DMS 273 (cell line): ENCODE data around the gene MS4A7.

Experiments
- DNase-seq: peaks from one replicate; lab custom pipeline; 2025; ENCODE audit not compliant: unreplicated experiment; lab: John Stamatoyannopoulos, UW

Gene MS4A7

DNA sequence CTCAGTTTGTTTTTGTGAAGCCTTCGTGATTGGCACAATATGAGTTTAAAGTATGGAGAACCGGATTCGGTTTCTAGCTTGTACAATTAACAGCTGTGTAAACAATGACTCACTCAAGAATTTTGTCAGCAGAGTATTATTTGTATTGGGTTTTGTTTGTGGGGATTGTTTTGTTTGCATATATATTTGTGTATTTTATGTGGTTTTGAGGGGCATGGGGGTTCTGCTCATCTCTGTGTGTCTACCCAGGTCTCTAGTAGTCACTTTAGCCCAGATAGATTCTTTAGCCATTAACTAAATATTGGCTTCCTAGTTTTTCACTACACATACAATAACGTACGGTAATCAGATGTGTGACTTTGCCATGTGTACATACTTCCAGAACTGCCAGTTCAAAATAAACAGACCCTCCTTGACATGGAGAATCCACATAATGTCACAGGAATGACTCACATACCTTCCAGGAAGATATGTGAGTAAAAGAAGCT lies 7.5 kb upstream of the MS4A7 start:
- DNase-seq: no peak

DNA sequence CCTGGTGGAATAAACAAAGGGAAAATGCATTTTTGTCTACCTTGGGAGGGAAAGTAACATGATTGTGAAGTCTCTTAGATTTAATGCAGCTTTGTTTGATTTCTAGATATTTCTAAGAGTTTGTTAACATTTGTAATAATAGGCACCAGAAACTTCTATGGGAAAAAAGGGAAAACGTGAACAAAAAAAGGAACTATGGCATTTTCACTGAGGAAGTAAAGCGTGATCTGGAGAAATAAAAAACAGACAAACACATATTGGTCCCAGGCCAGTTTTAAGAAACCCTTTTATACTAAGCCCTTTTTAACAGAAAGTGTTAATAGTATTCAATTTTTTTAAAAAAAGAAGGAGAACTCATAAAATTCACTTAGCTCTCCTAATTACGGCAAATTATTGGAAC lies 6.9 kb upstream of the MS4A7 start:
- no peak for DNase-seq

DNA sequence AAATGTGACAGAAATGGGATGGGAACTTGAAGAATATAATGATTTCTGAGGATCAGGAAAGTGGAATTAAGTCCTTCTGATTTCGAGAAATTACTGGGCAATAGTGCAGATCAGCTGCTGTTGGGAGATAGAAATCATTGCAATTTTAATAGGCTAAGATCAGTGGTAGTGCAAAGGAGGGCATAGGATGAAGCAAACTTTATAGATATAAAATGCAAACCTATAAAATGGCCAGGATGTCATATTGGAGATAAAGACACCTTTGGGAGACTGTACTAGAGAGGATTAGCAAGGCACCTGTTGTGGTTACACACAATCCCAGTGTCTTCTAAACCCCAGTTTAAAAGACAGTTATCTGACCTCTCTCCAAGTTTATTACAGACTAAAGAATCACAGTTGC lies 6.5 kb upstream of the MS4A7 start:
- no peak for DNase-seq

DNA sequence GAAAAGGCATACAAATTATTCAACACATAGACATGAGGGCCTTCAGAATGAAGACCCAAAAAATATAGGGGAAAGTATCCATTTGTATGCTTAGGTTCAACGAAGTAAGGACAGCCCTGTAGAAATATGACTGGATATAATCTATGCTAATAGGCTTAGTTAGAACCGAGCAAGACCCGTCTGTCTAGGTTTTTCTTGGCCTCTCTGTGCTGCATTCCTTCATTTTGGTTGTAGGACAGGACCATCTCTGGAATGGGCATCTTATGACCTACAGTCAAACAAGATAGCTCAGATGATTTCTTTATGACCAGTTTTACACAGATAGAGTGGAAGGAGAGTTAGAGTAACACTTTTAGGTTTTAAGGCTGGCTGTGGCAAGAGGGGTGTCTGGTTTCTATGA lies 5.6 kb upstream of the MS4A7 start:
- no peak for DNase-seq

DNA sequence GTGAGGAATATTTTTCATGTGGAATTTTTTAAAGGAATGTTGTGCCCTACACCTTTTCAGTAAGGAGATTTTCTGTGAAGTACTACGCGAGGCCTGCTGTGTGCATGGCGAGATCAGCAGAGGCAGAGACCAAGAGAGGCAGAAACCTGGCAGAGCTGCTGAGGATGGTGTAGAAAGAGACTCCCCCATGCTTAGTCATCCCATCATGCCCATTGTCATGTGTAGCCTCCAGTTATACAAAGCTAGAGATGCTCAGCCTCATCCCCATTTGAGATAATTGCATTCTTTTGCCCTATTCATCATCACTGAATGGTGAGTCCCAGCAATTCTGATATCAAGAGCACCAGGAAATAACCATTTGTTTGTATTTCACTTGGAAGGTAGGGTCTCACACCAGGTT lies 3.0 kb upstream of the MS4A7 start:
- no peak for DNase-seq

DNA sequence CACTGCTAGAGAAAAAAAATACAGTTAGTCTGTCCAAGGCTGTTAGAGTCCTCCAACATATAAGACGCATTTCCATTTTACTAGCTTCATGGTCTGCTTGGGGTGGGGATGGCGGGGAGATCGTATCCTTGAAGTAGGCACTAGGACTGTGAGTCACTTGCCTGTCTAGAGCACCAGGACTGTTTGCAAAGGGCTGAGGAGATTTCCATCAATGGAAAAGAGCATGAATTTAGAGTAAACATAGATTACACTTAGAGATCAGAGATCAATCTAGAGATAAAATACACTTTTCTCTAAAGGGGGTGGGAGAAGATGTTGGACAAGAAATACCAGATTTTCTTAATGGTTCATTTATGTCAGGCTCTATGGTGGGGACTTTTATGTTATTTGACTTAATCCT lies 1.7 kb upstream of the MS4A7 start:
- no peak for DNase-seq

DNA sequence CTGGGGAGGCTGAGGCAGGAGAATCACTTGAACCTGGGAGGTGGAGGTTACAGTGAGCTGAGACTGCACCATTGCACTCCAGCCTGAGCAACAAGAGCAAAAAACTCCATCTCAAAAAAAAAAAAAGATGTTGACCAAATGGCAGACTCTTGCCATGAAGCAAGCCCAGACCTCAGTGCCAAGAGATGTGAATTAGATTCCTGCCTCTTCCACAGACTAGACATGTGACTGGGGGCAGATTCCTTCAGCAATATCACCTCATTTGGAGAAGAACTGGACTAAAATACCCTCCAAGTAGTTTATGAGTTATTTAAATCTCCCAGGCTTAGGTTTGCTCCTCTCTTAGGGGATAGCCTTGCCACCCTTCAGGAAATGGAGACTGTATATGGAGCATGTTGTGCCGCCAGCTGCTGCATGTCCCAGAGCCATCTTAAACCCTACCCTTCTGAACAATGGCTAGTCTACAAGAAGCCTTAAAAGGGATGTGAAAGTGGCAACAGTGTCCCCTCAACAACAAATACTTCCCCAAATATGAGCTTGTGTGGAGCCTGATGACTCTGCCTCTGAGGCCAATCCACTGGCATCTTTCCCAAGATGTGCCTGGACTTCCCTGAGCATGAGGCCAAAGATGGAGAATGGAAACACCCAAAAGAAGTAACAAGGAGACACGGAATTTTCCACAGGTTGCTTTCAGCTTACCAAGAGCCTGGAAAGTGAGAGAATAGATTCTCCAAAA lies 763 bp upstream of the MS4A7 start:
- DNase-seq: no peak

DNA sequence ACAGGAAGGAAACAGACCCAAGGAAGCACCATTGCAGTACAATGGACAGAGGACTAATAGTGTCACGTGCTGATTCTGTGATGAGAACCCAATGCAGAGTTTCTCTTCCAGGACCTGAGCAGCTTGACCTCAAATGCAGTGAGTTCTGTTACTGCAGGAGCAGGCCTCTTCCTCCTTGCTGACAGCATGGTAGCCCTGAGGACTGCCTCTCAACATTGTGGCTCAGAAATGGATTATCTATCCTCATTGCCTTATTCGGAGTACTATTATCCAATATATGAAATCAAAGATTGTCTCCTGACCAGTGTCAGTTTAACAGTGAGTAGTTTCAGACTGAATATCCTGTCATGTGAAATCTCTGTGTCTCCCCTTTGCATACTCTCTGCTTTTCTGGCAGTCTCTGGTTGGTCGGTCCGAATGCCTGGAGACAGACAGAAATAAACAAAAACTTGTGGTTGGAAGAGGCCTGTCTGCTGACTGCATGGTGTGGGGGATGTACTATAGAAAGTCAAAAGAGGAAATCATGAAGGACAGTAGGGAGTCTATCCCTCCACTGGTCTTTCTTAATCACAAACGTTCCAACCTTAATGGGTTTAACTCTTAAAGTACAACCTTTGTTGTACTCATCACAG lies 11.1 kb downstream of the MS4A7 start:
- no peak for DNase-seq

DNA sequence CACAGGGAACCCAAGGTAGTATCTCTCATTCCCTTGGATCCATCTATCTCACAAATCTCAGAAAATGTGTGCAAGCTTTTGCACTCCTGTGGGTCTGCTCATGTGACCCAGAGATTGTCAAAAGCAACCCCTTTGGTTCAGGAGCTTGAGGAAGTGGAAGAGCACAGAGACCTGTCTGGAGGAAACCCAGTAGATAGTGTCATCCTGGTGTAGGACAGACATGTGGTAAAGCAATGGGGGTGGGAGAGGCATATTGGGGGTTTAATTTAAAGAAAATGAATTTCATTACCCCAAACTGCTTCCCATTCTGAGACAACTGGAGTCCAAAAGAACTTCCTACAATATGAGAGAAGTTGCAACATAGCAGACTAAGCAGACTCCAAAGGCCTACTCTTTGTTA lies 12.1 kb downstream of the MS4A7 start:
- DNase-seq: no peak

DNA sequence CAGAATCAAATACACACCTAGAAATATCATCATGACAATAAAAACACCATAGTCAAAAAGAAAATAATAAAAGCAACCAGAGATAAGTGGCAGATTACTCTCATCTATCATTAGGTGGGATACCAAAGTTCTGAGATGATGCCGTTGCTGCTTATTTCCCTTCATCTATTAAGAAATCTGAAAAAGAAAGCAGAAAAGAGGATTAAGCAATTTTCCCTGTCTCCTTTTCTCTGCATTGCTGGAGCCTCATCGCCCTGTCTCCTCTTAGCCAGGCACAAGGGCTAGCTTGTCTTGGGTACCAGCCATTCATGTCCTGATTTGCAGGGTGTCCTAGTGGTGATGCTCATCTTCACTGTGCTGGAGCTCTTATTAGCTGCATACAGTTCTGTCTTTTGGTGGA lies 14.0 kb downstream of the MS4A7 start:
- DNase-seq: no peak

DNA sequence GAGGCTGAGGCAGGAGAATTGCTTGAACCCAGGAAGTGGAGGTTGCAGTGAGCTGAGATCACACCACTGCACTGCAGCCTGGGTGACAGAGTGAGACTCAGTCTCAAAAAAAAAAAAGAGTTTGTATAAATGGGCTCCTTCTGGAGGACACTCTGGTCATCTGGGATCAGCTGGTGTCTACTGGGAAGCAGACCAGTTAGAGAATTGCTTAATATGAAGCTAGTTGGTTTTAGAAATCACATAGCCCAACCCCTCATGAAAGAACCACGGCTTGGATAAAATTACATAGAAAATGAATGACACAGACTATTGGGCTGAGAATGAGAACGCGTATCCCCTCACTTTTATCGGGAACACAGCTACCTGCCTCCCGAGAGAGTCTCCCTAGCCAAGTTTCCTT lies 14.7 kb downstream of the MS4A7 start:
- no peak for DNase-seq

DNA sequence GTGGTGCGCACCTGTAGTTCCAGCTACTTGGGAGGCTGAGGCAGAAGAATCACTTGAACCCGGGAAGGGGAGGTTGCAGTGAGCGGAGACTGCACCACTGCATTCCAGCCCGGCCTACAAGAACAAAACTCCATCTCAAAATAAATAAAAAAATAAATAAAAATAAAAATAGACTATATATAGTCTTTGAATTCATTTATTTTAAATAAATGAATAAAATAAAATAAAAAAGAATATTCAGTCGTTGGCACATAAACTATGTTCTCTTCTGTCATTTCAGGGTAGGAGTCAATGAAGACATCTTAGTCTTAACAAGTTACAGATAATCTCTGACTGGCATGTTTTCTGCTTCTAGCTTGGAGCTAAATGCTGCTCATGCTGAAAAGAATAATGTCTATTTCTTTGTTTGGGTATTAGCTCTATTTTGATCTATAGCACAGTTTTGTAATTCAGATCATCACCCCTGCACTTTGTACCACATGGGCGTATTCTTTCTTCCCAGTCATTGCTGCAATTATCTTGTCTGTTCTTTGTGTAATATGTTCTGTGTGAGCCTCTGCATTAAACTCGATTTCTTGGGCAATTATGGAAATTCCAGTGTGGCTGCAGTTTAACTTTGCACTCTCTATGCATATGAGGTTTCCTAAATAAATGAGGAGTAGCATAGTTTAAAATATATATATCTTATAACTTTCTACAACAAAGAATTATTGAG lies 16.5 kb downstream of the MS4A7 start:
- DNase-seq: no peak

DNA sequence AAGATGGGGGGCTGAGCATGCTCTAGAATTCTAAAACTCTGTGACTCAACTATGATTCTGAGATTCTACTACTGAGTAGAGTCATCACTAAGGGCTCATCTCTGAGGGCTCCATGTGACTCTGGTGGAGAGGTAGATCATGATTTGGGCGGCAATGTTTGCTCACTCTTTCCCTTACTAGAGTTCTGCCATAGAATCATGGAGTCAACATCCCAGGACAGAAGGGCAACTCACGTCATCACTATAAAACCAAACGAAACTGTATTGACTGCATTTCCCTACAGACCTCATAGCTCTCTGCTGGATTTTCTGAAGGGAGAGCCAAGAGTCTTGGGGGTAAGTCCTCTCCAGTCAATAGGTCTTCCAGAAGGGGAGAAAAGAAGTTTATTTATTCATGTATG lies 18.1 kb downstream of the MS4A7 start, which contains the start of gene MS4A14:
MS4A14 (plus strand) TSS at position 78 of the 400 bp plus-strand sequence; CDS start at position 198, 120 bp downstream.
- DNase-seq: no peak

DNA sequence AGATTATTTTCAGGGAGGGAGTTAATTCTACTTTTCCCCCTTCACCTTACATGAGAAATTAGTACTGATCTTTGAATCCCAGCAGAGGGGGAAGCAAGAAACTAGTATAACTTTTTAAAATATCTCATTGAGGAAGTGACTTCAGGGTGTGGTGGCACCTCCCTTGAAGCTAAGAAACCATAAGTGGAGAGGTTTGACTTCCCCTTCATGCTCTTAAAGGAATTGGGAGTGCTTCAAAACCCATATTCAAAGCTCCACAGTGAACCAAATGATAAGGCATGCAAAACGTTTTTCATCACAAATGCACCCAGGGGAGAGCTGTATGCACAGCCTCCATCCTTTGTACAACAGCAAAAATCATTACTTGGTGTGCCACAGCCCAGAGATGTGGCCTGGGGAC lies 18.5 kb downstream of the MS4A7 start:
- no peak for DNase-seq

DNA sequence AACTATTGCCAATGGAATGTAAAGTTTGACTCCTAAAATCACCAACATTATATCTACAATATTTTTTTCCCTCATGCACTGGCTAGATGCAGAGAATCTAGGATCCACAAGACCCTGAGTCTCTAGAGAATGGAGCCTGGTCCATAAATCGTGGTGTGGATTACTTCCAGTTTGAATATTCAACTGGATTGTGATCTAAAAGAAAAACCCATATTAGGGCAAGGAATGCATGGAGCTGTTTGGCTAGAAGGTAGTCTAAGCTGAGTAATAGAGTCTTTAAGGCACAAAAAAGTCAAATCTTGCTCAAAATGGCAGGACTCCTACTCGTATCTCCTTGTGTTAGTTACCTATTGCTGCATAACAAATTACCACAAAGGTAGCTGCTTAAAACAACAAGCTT lies 41.7 kb downstream of the MS4A7 start:
- no peak for DNase-seq

DNA sequence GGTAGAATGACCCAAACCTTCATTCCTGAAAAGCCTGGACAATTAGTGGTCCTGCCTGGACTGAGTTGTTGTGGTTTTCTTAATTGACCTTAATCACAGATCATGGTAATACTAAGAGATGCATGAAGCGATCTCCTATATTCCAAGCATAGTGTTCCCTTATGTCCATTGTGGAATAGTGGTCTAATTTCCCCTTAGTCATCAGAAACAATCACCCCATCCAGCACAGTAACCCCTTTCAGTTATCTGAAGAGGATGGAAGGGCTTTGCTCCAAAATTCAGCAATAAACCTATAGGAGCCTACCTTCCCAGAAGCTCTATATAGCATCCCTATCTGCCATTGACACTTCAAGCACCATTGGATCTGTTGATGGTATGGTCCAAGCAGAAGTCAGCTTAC lies 44.3 kb downstream of the MS4A7 start:
- no peak for DNase-seq

DNA sequence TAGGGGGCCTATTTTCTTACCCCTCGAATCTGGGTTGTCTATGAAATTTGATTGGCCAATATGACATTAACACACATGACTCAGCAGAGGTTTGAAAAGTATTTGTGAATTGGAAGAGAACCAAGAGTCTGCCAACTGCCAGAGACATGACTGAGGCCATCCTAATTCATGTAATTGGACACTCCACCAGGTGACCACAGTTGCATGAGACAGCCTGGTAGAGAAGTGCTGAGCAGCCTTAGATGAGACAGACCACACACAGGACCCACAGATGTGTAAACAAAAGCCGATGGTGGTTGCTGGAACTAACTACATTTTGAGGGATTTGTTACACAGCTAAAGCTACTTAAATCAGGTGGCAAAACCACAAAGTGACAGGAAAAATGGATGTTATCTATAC lies 50.2 kb downstream of the MS4A7 start:
- DNase-seq: no peak

DNA sequence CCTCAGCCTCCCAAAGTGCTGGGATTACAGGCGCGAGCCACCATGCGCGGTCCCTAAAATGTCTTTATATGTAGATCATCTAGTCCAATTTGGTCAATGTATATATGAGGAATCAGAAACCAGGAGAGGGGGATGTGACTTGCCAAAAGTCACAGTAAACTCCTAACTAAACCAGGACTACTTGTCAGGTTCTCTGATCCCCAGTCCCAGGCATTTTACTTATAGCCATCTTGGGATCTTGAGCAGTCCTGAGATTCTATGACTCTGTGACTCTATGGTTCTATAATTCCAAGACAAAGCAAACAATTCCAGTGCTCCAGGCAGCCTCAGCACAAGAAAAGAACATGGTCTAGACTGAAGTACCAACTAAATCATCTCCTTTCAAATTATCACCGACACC lies 50.9 kb downstream of the MS4A7 start, which contains the start of gene MS4A5:
MS4A5 (plus strand) TSS at position 301 of the 400 bp plus-strand sequence. CDS start 103 bp downstream, outside the sequence.
- no peak for DNase-seq

DNA sequence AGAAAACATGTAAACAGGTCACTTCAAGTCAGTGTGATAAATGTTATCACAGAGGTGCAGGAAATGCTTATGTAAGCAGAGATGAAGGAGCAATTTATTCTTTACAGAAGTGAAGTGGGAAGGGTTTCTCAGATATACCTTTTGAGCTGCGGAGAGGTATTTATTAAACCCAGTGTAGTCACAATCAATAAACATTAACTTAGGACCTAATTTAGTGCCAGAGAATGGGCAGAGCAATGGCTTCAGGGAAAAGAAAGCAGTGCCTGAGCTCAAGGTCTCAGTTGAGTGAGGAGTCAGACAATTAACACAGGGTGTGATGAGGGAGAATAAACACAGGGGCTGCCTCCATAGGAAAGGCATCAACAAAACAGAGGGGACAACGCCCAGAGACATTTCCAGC lies 52.9 kb downstream of the MS4A7 start:
- no peak for DNase-seq

DNA sequence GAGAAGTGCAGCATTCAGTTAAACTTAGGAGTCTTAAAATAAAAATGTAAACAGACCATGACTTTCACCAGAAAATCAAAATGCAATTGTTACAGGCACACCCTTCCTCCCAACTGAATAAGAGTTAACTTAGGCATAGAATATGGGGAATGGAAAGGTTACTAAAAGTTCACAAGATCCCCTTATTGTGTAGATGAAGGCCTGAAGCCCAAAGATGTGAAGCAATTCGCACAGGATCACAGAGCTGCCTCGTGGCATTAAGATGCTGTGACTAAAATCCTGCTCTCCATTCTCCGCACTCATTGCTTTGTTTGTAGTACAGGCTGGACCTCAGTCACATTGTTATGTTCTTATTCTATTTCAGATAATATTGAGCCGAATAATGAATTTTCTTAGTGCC lies 55.1 kb downstream of the MS4A7 start:
- DNase-seq: no peak
